Measurements from ENCODE around the gene SUSD4.

DNA sequence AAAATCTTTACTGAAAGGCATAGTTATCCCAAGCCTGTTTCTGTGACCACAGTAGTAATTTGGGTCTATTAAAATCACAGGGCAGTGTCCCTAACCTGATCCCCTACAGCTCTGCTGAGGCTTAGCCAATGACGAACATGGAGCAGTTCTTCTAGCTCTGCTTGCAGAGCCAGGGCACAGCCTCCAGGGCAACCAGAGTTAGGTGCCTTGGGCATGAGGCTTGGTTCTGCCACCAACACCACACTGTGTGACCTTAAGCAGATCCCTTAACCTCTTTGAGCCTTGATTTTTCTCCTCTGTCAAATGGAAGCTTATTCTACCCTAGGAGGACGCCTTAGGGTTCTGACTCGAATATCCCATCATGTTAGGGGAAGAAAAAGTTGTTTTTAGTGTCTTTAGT is 134.2 kb downstream of the SUSD4 start:
- TF ChIP-seq, protein P1, sequence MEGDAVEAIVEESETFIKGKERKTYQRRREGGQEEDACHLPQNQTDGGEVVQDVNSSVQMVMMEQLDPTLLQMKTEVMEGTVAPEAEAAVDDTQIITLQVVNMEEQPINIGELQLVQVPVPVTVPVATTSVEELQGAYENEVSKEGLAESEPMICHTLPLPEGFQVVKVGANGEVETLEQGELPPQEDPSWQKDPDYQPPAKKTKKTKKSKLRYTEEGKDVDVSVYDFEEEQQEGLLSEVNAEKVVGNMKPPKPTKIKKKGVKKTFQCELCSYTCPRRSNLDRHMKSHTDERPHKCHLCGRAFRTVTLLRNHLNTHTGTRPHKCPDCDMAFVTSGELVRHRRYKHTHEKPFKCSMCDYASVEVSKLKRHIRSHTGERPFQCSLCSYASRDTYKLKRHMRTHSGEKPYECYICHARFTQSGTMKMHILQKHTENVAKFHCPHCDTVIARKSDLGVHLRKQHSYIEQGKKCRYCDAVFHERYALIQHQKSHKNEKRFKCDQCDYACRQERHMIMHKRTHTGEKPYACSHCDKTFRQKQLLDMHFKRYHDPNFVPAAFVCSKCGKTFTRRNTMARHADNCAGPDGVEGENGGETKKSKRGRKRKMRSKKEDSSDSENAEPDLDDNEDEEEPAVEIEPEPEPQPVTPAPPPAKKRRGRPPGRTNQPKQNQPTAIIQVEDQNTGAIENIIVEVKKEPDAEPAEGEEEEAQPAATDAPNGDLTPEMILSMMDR (conservative IDR thresholded peaks at IDR 0.05; ENCODE audit: low read depth, low read length): no peak
- TF ChIP-seq RAD21 (IDR thresholded peaks at IDR 0.05; ENCODE audit: low read length): no peak
- TF ChIP-seq MAZ (IDR thresholded peaks at IDR 0.05; ENCODE audit: borderline replicate concordance, low read depth, low read length): no peak
- no peak for TF ChIP-seq CEBPB (IDR thresholded peaks at IDR 0.05; ENCODE audit: low read depth, low read length)
- TF ChIP-seq POLR2A (IDR thresholded peaks at IDR 0.05; ENCODE audit: low read depth, low read length): no peak
- TF ChIP-seq MAFK (IDR thresholded peaks at IDR 0.05; ENCODE audit: low read depth, low read length): no peak
- TF ChIP-seq CHD1 (IDR thresholded peaks at IDR 0.05; ENCODE audit: low read depth, low read length): no peak
- TF ChIP-seq RFX5 (IDR thresholded peaks at IDR 0.05; ENCODE audit: low read depth, low read length): no peak
- TF ChIP-seq MXI1 (IDR thresholded peaks at IDR 0.05; ENCODE audit: borderline replicate concordance, low read depth, low read length): no peak
- no peak for TF ChIP-seq SMC3 (IDR thresholded peaks at IDR 0.05; ENCODE audit: low read depth, low read length)
- TF ChIP-seq RCOR1 (IDR thresholded peaks at IDR 0.05; ENCODE audit: insufficient replicate concordance, low read length): no peak
- TF ChIP-seq, protein P2, sequence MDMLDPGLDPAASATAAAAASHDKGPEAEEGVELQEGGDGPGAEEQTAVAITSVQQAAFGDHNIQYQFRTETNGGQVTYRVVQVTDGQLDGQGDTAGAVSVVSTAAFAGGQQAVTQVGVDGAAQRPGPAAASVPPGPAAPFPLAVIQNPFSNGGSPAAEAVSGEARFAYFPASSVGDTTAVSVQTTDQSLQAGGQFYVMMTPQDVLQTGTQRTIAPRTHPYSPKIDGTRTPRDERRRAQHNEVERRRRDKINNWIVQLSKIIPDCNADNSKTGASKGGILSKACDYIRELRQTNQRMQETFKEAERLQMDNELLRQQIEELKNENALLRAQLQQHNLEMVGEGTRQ (IDR thresholded peaks at IDR 0.05; ENCODE audit: low read depth, low read length): no peak
- TF ChIP-seq, protein P3, sequence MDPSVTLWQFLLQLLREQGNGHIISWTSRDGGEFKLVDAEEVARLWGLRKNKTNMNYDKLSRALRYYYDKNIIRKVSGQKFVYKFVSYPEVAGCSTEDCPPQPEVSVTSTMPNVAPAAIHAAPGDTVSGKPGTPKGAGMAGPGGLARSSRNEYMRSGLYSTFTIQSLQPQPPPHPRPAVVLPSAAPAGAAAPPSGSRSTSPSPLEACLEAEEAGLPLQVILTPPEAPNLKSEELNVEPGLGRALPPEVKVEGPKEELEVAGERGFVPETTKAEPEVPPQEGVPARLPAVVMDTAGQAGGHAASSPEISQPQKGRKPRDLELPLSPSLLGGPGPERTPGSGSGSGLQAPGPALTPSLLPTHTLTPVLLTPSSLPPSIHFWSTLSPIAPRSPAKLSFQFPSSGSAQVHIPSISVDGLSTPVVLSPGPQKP (IDR thresholded peaks at IDR 0.05; ENCODE audit: borderline replicate concordance, low read depth, low read length): no peak
- no peak for TF ChIP-seq FOS (IDR thresholded peaks at IDR 0.05; ENCODE audit: low read depth, low read length)
